ENCODE data around the gene BCAS1.

GRCh38 chr20:54062812-54063280 lies 7.5 kb downstream of the BCAS1 start:
- TF ChIP-seq ZNF747 (tag by site-specific recombination; IDR thresholded peaks at IDR 0.05) (no peak), ZNF23 (tag by site-specific recombination; IDR thresholded peaks at IDR 0.05; ENCODE audit: borderline replicate concordance) (no peak), ZNF202 (tag by site-specific recombination; IDR thresholded peaks at IDR 0.05; ENCODE audit: borderline replicate concordance) (no peak), ZSCAN18 (tag by site-specific recombination; IDR thresholded peaks at IDR 0.05) (no peak), YY1 (tag by site-specific recombination; IDR thresholded peaks at IDR 0.05) (no peak), KLF10 (tag by site-specific recombination; IDR thresholded peaks at IDR 0.05) (no peak)
- TF ChIP-seq, protein P1, sequence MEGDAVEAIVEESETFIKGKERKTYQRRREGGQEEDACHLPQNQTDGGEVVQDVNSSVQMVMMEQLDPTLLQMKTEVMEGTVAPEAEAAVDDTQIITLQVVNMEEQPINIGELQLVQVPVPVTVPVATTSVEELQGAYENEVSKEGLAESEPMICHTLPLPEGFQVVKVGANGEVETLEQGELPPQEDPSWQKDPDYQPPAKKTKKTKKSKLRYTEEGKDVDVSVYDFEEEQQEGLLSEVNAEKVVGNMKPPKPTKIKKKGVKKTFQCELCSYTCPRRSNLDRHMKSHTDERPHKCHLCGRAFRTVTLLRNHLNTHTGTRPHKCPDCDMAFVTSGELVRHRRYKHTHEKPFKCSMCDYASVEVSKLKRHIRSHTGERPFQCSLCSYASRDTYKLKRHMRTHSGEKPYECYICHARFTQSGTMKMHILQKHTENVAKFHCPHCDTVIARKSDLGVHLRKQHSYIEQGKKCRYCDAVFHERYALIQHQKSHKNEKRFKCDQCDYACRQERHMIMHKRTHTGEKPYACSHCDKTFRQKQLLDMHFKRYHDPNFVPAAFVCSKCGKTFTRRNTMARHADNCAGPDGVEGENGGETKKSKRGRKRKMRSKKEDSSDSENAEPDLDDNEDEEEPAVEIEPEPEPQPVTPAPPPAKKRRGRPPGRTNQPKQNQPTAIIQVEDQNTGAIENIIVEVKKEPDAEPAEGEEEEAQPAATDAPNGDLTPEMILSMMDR (tag by site-specific recombination; IDR thresholded peaks at IDR 0.05), result no peak; the same call in 1 of the 2 replicates

Measured in HEK293 (cell line).